ENCODE data around the gene MYO16.

The MYO16 gene

GRCh38 chr13:108629181-108629752 is at the start of gene MYO16:
Gene MYO16, plus strand, starts transcription at chr13:108629611. Its CDS starts 234 bp downstream, at chr13:108629845.
- POLR2A ChIA-PET, result no interaction called here
- H3K27ac ChIP-seq (ENCODE audit: extremely low read depth, low read depth, low read length), result no peak within 1 kb of the TSS
- no peaks in the 10 kb centered on the region for H3K4me1 ChIP-seq (ENCODE audit: control insufficient read depth, insufficient read depth, low read length)
- H3K4me3 ChIP-seq (ENCODE audit: low read depth, low read length), result no peak within 1 kb of the TSS
- H3K9me3 ChIP-seq (ENCODE audit: control insufficient read depth, insufficient read depth, low read depth, low read length), result no peaks in the 10 kb centered on the region
- TF ChIP-seq ZNF184 (tag by site-specific recombination; IDR thresholded peaks at IDR 0.05) (no peak), ZNF488 (tag by site-specific recombination; IDR thresholded peaks at IDR 0.05) (no peak), ZNF501 (tag by site-specific recombination; IDR thresholded peaks at IDR 0.05) (no peak), ZBTB20 (tag by site-specific recombination; IDR thresholded peaks at IDR 0.05) (no peak)
- no peaks in the 10 kb centered on the region for H3K36me3 ChIP-seq (ENCODE audit: control insufficient read depth in 2 of 2, insufficient read depth in 1 of 2, low read length in 2 of 2)
- CTCF ChIA-PET, result no interaction called here

GRCh38 chr13:108586826-108587225 is 42.6 kb upstream of the MYO16 start:
- Histone ChIP-seq H3K9me3 (ENCODE audit: control insufficient read depth, insufficient read depth, low read depth, low read length) (no peaks in the 10 kb centered on the region), H3K4me1 (ENCODE audit: control insufficient read depth, insufficient read depth, low read length) (no peaks in the 10 kb centered on the region), H3K27ac (ENCODE audit: extremely low read depth, low read depth, low read length) (no peak overlapping the region), H3K36me3 (ENCODE audit: control insufficient read depth in 2 of 2, insufficient read depth in 1 of 2, low read length in 2 of 2) (no peaks in the 10 kb centered on the region), H3K4me3 (ENCODE audit: low read depth, low read length) (no peak overlapping the region)
- CTCF ChIA-PET, result no interaction called here
- POLR2A ChIA-PET, result no interaction called here
- no peak for TF ChIP-seq ZEB2 (tag by site-specific recombination; IDR thresholded peaks at IDR 0.05)
- no peak for TF ChIP-seq GFI1B (tag by site-specific recombination; IDR thresholded peaks at IDR 0.05)
- TF ChIP-seq BCL11B (tag by site-specific recombination; IDR thresholded peaks at IDR 0.05; ENCODE audit: low read depth), result no peak
- TF ChIP-seq ZNF514 (tag by site-specific recombination; IDR thresholded peaks at IDR 0.05), result no peak

- no peak for TF ChIP-seq ZNF114 (tag by site-specific recombination; IDR thresholded peaks at IDR 0.05)
- TF ChIP-seq ZNF23 (tag by site-specific recombination; IDR thresholded peaks at IDR 0.05; ENCODE audit: borderline replicate concordance), result no peak
- no peak for TF ChIP-seq ZBTB7A (tag by site-specific recombination; IDR thresholded peaks at IDR 0.05; ENCODE audit: low read depth)
- TF ChIP-seq ZNF24 (tag by site-specific recombination; IDR thresholded peaks at IDR 0.05), result no peak
- no peak for TF ChIP-seq ZNF138 (tag by site-specific recombination; IDR thresholded peaks at IDR 0.05; ENCODE audit: borderline replicate concordance)
- TF ChIP-seq ZNF433 (tag by site-specific recombination; IDR thresholded peaks at IDR 0.05; ENCODE audit: low read depth), result no peak
- TF ChIP-seq FEZF1 (tag by site-specific recombination; IDR thresholded peaks at IDR 0.05), result no peak
- TF ChIP-seq ZFHX2 (tag by site-specific recombination; conservative IDR thresholded peaks at IDR 0.05), result no peak
- no peak for TF ChIP-seq ZBTB8A (tag by site-specific recombination; IDR thresholded peaks at IDR 0.05)
- TF ChIP-seq ZNF544 (tag by site-specific recombination; IDR thresholded peaks at IDR 0.05), result no peak
- TF ChIP-seq ZNF214 (tag by site-specific recombination; IDR thresholded peaks at IDR 0.05; ENCODE audit: borderline replicate concordance), result no peak
- no peak for TF ChIP-seq ZNF324 (tag by site-specific recombination; IDR thresholded peaks at IDR 0.05)
- TF ChIP-seq GLI4 (tag by site-specific recombination; IDR thresholded peaks at IDR 0.05), result no peak
- TF ChIP-seq GLI2 (tag by site-specific recombination; IDR thresholded peaks at IDR 0.05; ENCODE audit: borderline replicate concordance, low read depth), result no peak
- CTCF ChIA-PET, result no interaction called here
- H3K27ac ChIP-seq (ENCODE audit: extremely low read depth, low read depth, low read length), result no peak overlapping the region
- H3K4me3 ChIP-seq (ENCODE audit: low read depth, low read length), result no peak overlapping the region
- no peaks in the 10 kb centered on the region for H3K9me3 ChIP-seq (ENCODE audit: control insufficient read depth, insufficient read depth, low read depth, low read length)
- H3K4me1 ChIP-seq (ENCODE audit: control insufficient read depth, insufficient read depth, low read length), result no peaks in the 10 kb centered on the region
- H3K36me3 ChIP-seq (ENCODE audit: control insufficient read depth in 2 of 2, insufficient read depth in 1 of 2, low read length in 2 of 2), result no peaks in the 10 kb centered on the region
- POLR2A ChIA-PET, result no interaction called here
Measured at GRCh38 chr13:108588516-108588915, 40.9 kb upstream of the MYO16 start.

All from HEK293 (cell line).